T-helper 9 cell (primary cell): ENCODE measurements around the gene ZNF488.

Source experiments
- DNase-seq: peaks from one replicate; pipeline ENCODE4 v3.0.0-alpha.2; 2020

The ZNF488 gene

GRCh38 chr10:47326306-47326926 lies 57.7 kb downstream of the ZNF488 start:
- no peak for DNase-seq

DNA sequence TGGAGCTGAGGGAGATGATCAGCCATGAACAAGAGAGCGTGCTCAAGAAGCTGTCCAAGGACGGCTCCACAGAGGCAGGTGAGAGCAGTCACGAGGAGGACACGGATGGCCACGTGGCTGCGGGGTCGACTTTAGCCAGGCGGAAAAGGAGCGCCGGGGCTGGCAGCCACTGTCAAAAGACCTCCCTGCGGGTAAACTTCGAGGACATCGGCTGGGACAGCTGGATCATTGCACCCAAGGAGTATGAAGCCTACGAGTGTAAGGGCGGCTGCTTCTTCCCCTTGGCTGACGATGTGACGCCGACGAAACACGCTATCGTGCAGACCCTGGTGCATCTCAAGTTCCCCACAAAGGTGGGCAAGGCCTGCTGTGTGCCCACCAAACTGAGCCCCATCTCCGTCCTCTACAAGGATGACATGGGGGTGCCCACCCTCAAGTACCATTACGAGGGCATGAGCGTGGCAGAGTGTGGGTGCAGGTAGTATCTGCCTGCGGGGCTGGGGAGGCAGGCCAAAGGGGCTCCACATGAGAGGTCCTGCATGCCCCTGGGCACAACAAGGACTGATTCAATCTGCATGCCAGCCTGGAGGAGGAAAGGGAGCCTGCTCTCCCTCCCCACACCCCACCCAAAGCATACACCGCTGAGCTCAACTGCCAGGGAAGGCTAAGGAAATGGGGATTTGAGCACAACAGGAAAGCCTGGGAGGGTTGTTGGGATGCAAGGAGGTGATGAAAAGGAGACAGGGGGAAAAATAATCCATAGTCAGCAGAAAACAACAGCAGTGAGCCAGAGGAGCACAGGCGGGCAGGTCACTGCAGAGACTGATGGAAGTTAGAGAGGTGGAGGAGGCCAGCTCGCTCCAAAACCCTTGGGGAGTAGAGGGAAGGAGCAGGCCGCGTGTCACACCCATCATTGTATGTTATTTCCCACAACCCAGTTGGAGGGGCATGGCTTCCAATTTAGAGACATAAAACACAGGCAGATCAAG lies 58.5 kb downstream of the ZNF488 start:
- no peak for DNase-seq

GRCh38 chr10:47323636-47324296 lies 60.3 kb downstream of the ZNF488 start:
- DNase-seq: no peak

DNA sequence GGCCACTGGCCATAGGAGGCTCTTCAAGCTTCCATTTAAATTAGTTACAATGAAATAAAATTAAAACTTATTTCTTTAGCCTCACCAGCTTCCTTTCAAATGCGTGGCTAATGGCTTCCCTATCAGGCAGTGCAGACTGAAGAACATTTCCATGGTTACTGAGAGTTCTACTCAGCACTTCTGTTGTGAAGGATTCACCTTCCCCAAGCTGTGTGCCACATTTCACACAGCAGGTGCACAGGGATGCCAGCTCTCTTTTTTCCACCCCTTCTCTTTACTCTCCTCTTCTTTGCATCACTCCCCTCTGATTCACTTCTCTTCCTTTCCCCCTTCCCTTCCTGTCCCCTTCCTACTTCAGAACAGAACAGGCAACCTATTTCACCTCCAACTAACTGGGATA lies 61.0 kb downstream of the ZNF488 start:
- DNase-seq: no peak

DNA sequence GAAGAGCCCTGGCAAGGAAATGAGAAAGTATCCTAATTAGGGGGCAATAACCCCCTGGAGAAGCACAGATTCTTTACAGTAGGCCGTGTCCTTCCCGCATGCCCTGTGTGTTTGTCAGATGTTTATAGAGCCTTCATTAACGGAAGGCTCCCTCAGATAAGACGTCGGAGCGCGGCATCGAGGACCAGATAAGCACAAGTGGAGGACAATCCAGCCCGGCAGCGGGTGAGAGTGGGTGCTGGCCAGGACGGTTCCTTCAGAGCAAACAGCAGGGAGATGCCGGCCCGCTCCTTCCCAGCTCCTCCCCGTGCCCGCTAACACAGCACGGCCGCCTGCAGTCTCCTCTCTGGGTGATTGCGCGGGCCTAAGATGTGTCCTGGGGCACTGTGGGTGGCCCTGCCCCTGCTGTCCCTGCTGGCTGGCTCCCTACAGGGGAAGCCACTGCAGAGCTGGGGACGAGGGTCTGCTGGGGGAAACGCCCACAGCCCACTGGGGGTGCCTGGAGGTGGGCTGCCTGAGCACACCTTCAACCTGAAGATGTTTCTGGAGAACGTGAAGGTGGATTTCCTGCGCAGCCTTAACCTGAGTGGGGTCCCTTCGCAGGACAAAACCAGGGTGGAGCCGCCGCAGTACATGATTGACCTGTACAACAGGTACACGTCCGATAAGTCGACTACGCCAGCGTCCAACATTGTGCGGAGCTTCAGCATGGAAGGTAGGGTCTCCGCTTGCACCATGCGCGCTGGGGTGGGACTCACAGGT lies 61.6 kb downstream of the ZNF488 start, which contains the start of gene GDF2:
TSS of gene GDF2 (plus strand) at position 155 of the 762 bp plus-strand sequence. CDS start at position 370, 215 bp downstream.
- DNase-seq: no peak

- no peak for DNase-seq
Observed at GRCh38 chr10:47321521-47322195, 62.4 kb downstream of the ZNF488 start.

DNA sequence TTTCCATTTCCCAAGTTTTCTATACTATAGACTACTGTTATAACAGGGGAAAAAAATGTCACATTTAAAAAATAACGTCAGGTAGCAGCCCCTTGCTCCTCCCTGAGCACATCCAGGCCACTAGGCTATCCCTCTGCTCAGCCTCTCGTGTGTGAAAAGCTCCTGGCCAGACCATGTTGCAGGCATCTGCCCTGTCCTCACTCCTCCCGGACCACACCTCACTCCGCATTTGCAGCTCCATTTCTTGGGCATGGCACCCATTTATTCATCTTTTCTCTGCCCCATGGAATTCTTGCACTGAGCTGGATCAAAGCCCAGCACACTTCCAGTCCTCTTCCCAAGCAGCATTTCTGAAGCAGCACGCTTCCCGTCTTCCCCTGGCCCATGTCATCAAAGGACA lies 63.3 kb downstream of the ZNF488 start:
- no peak for DNase-seq

GRCh38 chr10:47319784-47320183 lies 64.3 kb downstream of the ZNF488 start:
- DNase-seq: no peak

DNA sequence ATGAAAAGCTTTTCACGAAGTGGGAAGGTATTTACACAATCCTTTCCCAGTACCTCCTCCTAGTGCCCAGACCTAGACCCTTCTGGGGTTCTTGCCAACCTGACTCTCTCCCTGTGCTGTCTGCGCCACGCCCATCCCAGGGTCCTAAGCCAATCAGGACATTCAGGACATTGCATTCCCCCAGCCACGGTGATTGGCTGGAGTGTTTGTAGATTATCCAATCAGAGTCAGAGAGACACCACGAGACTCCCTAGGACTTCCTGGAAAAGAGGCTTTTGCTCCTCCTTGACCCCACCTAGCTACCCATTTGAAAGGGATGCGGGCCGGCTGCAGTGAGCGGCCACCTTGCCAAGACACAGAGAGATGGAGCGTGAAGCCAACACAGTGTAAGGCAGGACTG lies 65.4 kb downstream of the ZNF488 start:
- DNase-seq: no peak

- DNase-seq: no peak
Observed at GRCh38 chr10:47317251-47317650, 66.8 kb downstream of the ZNF488 start.

DNA sequence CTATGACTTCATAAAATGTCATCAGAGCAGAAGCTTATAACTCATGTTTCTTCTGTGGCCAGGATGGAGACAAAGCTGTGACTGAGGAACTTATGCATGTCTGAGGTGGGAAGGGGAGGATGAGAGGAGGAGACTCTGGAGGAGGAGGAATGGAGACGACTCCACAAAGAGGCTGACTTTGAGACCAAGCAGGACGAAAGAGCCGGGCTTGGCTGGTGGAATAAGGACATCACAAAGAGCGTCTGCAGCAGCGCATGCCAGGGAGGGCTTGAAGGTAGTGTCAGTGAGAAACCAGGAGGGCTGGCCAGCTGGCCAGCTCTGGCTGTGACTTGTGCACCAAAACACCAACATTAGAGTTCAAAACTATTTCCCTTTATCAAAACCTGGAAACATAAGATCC lies 68.0 kb downstream of the ZNF488 start:
- no peak for DNase-seq
